GM12873 (cell line): ENCODE results near the gene MB.
A peak's percentile ranks its signal among the peaks of the same experiment; 100 is the strongest.

Experiments used
- CTCF ChIP-seq: IDR thresholded peaks from 2 replicates; pipeline ENCODE4 v1.5.1; 2012; ENCODE audit warnings: low read depth, mild to moderate bottlenecking, moderate library complexity, low read length, control low read depth; ENCODE audit not compliant: insufficient read depth; ENCODE audit errors: missing control alignments

Gene MB

GRCh38 chr22:35637254-35637653 is 20.1 kb upstream of the MB start:
- no peak for TF ChIP-seq CTCF

- no peak for TF ChIP-seq CTCF
These were observed 17.9 kb upstream of the MB start for GRCh38 chr22:35634943-35635540.

- no peak for TF ChIP-seq CTCF
These were observed 16.9 kb upstream of the MB start for GRCh38 chr22:35634015-35634414.

GRCh38 chr22:35633520-35633919 is 16.4 kb upstream of the MB start:
- no peak for TF ChIP-seq CTCF

GRCh38 chr22:35632935-35633334 is 15.8 kb upstream of the MB start:
- no peak for TF ChIP-seq CTCF

GRCh38 chr22:35631597-35631996 is 14.5 kb upstream of the MB start:
- TF ChIP-seq CTCF, result peak; percentile 80

GRCh38 chr22:35630891-35631290 is 13.8 kb upstream of the MB start:
- TF ChIP-seq CTCF, result no peak
